ENCODE measurements around the gene CABP7. TPM values are rescaled to one million over a fixed set of nuclear protein-coding genes. Genes with fewer than 3 reads are reported as not detected.

CABP7 gene
- total and polyA plus RNA-seq, 2 of the 8 experiments (the other 6 are each of a cell fraction or from before 2014, with no cell fraction given) = 0.20 to 0.36 TPM

- H3K23me2 ChIP-seq (ENCODE audit: low read depth, low read length) = no peaks in the 10 kb centered on the region
- H2BK5ac ChIP-seq (ENCODE audit: low read depth, low read length) = no peak overlapping the region
- H2AK5ac ChIP-seq (ENCODE audit: low read depth, low read length) = no peak overlapping the region
- FAIRE-seq (no peak), DNase-seq (ENCODE audit: low read depth in 1 of 2, low spot score in 2 of 2) (no peak)
- no peak for TF ChIP-seq ZNF274 (IDR thresholded peaks at IDR 0.05; ENCODE audit: borderline replicate concordance, extremely low read depth, low read length)
- TF ChIP-seq USF2 (IDR thresholded peaks at IDR 0.05; ENCODE audit: low read length) = no peak
- no peak for TF ChIP-seq EZH2 (IDR thresholded peaks at IDR 0.05; ENCODE audit: low read depth, low read length, severe bottlenecking)
- TF ChIP-seq HDAC6 (IDR thresholded peaks at IDR 0.05; ENCODE audit: low read depth, low read length) = no peak
- TF ChIP-seq TCF12 (IDR thresholded peaks at IDR 0.05; ENCODE audit: low read depth, low read length) = no peak
- no peak for TF ChIP-seq CREB1 (IDR thresholded peaks at IDR 0.05)
- H2BK120ac ChIP-seq (replicated peaks; ENCODE audit: low read depth, low read length) = no peak overlapping the region
- H2BK15ac ChIP-seq (ENCODE audit: low read length) = no peak overlapping the region
- no peaks in the 10 kb centered on the region for H3K27me3 ChIP-seq (replicated peaks in 1 of 4; ENCODE audit: control insufficient read depth in 3 of 4, extremely low read depth in 1 of 4, insufficient read depth in 3 of 4, low read length in 3 of 4)
- H3K9me3 ChIP-seq (ENCODE audit: insufficient read depth in 2 of 2, low read depth in 1 of 2, low read length in 1 of 2) = no peaks in the 10 kb centered on the region
- no peak overlapping the region for H2BK20ac ChIP-seq (ENCODE audit: low read length)
- ChIA-PET CTCF (ENCODE audit: partially characterized antibody) (interaction anchor here (0.7 to 1.6 kb wide), 6 partner anchors 20 to 106 kb away, joined by 3 to 5 read pairs (median 4); no protein-coding TSS in a partner anchor), POLR2A (ENCODE audit: partially characterized antibody) (interaction anchor here (1.3 kb wide), 1 partner anchor 263 kb away, joined by 3 read pairs; no protein-coding TSS in a partner anchor)
- 79% methylated on average over 11 of the region's 13 CpGs; no CpG with 5 or more reads in 1 of the 2 experiments for WGBS, 2 experiments (ENCODE audit: extremely low coverage in 1 of 2, insufficient coverage in 1 of 2, insufficient read length in 1 of 2, insufficient replicate concordance in 2 of 2, low coverage in 1 of 2, low lambda C conversion rate in 2 of 2, missing lambda C conversion rate in 1 of 2)
- H4K20me1 ChIP-seq (replicated peaks in 1 of 2; ENCODE audit: control insufficient read depth in 1 of 2, insufficient read depth in 2 of 2, low read length in 2 of 2) = no peaks in the 10 kb centered on the region
- no peak overlapping the region for H3K4ac ChIP-seq (replicated peaks; ENCODE audit: insufficient read length, low read depth, low read length)
- no peak overlapping the region for H3K27ac ChIP-seq (ENCODE audit: low read depth, low read length)
- H4K5ac ChIP-seq (ENCODE audit: insufficient read length, low read depth, low read length) = no peak overlapping the region
- H4K8ac ChIP-seq (ENCODE audit: extremely low read depth, insufficient read depth, low read length) = no peak overlapping the region
- H3K36me3 ChIP-seq (ENCODE audit: control insufficient read depth in 2 of 4, insufficient read depth in 4 of 4, low read length in 3 of 4) = no peaks in the 10 kb centered on the region
- no peak overlapping the region for H3K23ac ChIP-seq (ENCODE audit: insufficient read length)
- no peaks in the 10 kb centered on the region for H3K79me2 ChIP-seq (ENCODE audit: control insufficient read depth in 1 of 2, insufficient read depth in 2 of 2, low read length in 2 of 2)
- no peak overlapping the region for H3K56ac ChIP-seq (replicated peaks; ENCODE audit: insufficient read length, low read depth, low read length)
- H3K4me2 ChIP-seq (ENCODE audit: insufficient read depth in 1 of 2, low read depth in 2 of 2, low read length in 2 of 2) = no peak overlapping the region
- H3K9ac ChIP-seq (replicated peaks in 1 of 4; ENCODE audit: extremely low read depth in 1 of 4, low read depth in 3 of 4, low read length in 3 of 4) = no peak overlapping the region
- H3K14ac ChIP-seq (ENCODE audit: insufficient read length) = no peak overlapping the region
- H2AFZ ChIP-seq (ENCODE audit: low read length) = no peak overlapping the region
- H3K4me3 ChIP-seq (ENCODE audit: extremely low read depth in 1 of 4, insufficient read depth in 2 of 4, low read depth in 3 of 4, low read length in 4 of 4) = no peak overlapping the region
- H3K18ac ChIP-seq (ENCODE audit: extremely low read depth, low read length) = no peak overlapping the region; the same call in 1 of the 2 replicates
- H3K79me1 ChIP-seq (ENCODE audit: low read depth, low read length) = no peaks in the 10 kb centered on the region; the same call in 1 of the 2 replicates
- no peaks in the 10 kb centered on the region; a peak in 3 of 7 replicates for H3K4me1 ChIP-seq (replicated peaks in 1 of 4; ENCODE audit: control insufficient read depth in 3 of 4, insufficient read depth in 4 of 4, low read length in 3 of 4)
- no peak overlapping the region for H2BK12ac ChIP-seq (ENCODE audit: low read depth, low read length)
- H4K91ac ChIP-seq (replicated peaks; ENCODE audit: insufficient read length, low read length) = no peak overlapping the region
Observed at GRCh38 chr22:29742326-29742725, 22.5 kb downstream of the CABP7 start.

All from H1 (cell line).